Ramos (cell line): Measurements from ENCODE around the gene NDUFC2.
"Not testable (repeated sequence)": the region's sequence is repeated elsewhere in the genome, so short reads cannot be mapped to it uniquely, and the experiment has no call there.

Source experiments
- in situ Hi-C: fragments of 300-500 bp; cut with MboI; formaldehyde crosslinking; loops from one replicate; pipeline ENCODE4 v1.14.3; 2022; ENCODE audit warnings: low sequenced_read_pairs; ENCODE audit not compliant: unreplicated experiment

NDUFC2 gene

GRCh38 chr11:78036313-78036712, 43.3 kb downstream of the NDUFC2 start:
- in situ Hi-C loops, result no loop called here

- in situ Hi-C loops, result no loop called here
Measured at GRCh38 chr11:78034623-78035022, 45.0 kb downstream of the NDUFC2 start.

GRCh38 chr11:78033040-78033439, 46.6 kb downstream of the NDUFC2 start:
- in situ Hi-C loops, result no loop called here

GRCh38 chr11:78032090-78032489, 47.6 kb downstream of the NDUFC2 start:
- in situ Hi-C loops, result no loop called here

- in situ Hi-C loops, result no loop called here
Measured at GRCh38 chr11:78031629-78032028, 48.0 kb downstream of the NDUFC2 start.

GRCh38 chr11:78030429-78031325, 49.0 kb downstream of the NDUFC2 start:
- in situ Hi-C loops, result no loop called here

- in situ Hi-C loops, result not testable (repeated sequence)
Measured at GRCh38 chr11:78028423-78028822, 51.2 kb downstream of the NDUFC2 start.

GRCh38 chr11:78027759-78028158, 51.9 kb downstream of the NDUFC2 start:
- in situ Hi-C loops, result no loop called here

- in situ Hi-C loops, result no loop called here
Measured at GRCh38 chr11:78025378-78025777, 54.3 kb downstream of the NDUFC2 start.

- in situ Hi-C loops, result no loop called here
Measured at GRCh38 chr11:78023426-78023825, 56.2 kb downstream of the NDUFC2 start.

- in situ Hi-C loops, result no loop called here
Measured at GRCh38 chr11:78022397-78023396, 57.0 kb downstream of the NDUFC2 start, which contains the start of gene KCTD14. Gene KCTD14, minus strand, starts transcription at chr11:78023276. Its CDS starts 27 bp downstream, at chr11:78023249.

- in situ Hi-C loops, result no loop called here
Measured at GRCh38 chr11:78021611-78022010, 58.1 kb downstream of the NDUFC2 start.

- in situ Hi-C loops, result no loop called here
Measured at GRCh38 chr11:78020246-78020645, 59.4 kb downstream of the NDUFC2 start.

GRCh38 chr11:78019808-78020207, 59.9 kb downstream of the NDUFC2 start:
- in situ Hi-C loops, result no loop called here
